A673 (cell line): ENCODE results near the gene EIF3L. TPM values are rescaled to one million over a fixed set of nuclear protein-coding genes. Genes with fewer than 3 reads are reported as not detected.

Experiments used
- BruUV-seq: library from RNA; stranded (reverse); fragments of 400-500 nt; replicated peaks from 2 replicates; lab custom pipeline; 2021; lab: Mats Ljungman, UMichigan
- CTCF ChIA-PET: fragments of 300-600 bp; sonication (Branson Sonifier 250); formaldehyde crosslinking; loops from one replicate; lab custom pipeline; 2022; ENCODE audit warnings: antibody characterized with exemption; lab: Charles Lee
- POLR2A ChIA-PET: fragments of 300-600 bp; sonication (Branson Sonifier 250); formaldehyde crosslinking; loops from one replicate; lab custom pipeline; 2022; ENCODE audit warnings: antibody characterized with exemption; ENCODE audit not compliant: low non-redundant PET; lab: Charles Lee
- DNase-seq: peaks from one replicate; pipeline ENCODE4 v3.0.0-alpha.2; 2015; ENCODE audit warnings: low spot score
- H3K27ac ChIP-seq: fragments of 200-600 bp; sonication (generic); 2 replicates; pipeline ENCODE4 v1.5.1; 2016; ENCODE audit warnings: mixed run types, low read depth, mild to moderate bottlenecking, mixed read lengths, antibody characterized with exemption, low read length; ENCODE audit not compliant: poor library complexity, severe bottlenecking
- H3K27me3 ChIP-seq: fragments of 200-600 bp; sonication (generic); replicated peaks from 2 replicates; pipeline ENCODE4 v1.6.1; 2017; ENCODE audit warnings: mixed run types, low read depth, mild to moderate bottlenecking, mixed read lengths, antibody characterized with exemption, low read length; ENCODE audit not compliant: insufficient read depth, poor library complexity
- H3K36me3 ChIP-seq: fragments of 200-600 bp; sonication (generic); 2 replicates; pipeline ENCODE4 v1.6.1; 2016; ENCODE audit warnings: mixed run types, mild to moderate bottlenecking, mixed read lengths, antibody characterized with exemption, low read length; ENCODE audit not compliant: insufficient read depth, poor library complexity, severe bottlenecking
- H3K4me1 ChIP-seq: fragments of 200-600 bp; sonication (generic); 2 replicates; pipeline ENCODE4 v1.6.1; 2017; ENCODE audit warnings: mixed run types, mild to moderate bottlenecking, mixed read lengths, antibody characterized with exemption, low read length; ENCODE audit not compliant: insufficient read depth, poor library complexity, severe bottlenecking
- H3K4me3 ChIP-seq: fragments of 200-600 bp; sonication (generic); 2 replicates; pipeline ENCODE4 v1.5.1; 2016; ENCODE audit warnings: low read depth, mixed run types, mild to moderate bottlenecking, mixed read lengths, low read length; ENCODE audit not compliant: poor library complexity, severe bottlenecking
- H3K9me3 ChIP-seq: fragments of 200-600 bp; sonication (generic); 2 replicates; pipeline ENCODE4 v1.6.1; 2016; ENCODE audit warnings: mixed run types, low read depth, mild to moderate bottlenecking, mixed read lengths, antibody characterized with exemption, low read length; ENCODE audit not compliant: poor library complexity, severe bottlenecking
- EZH2 ChIP-seq: fragments of 200-600 bp; sonication (generic); IDR thresholded peaks from 2 replicates; pipeline ENCODE4 v1.6.1; 2017; ENCODE audit warnings: borderline replicate concordance, low read depth, mild to moderate bottlenecking, mixed read lengths, antibody characterized with exemption, low read length; ENCODE audit not compliant: poor library complexity, severe bottlenecking
- intact Hi-C: fragments of 100-400 bp; cut with micrococcal nuclease; formaldehyde crosslinking; loops from one replicate; pipeline ENCODE4 v1.10.0; 2022; ENCODE audit not compliant: unreplicated experiment
- total RNA-seq: library from RNA; stranded (reverse); gene quantifications from 2 replicates; pipeline ENCODE4 v1.2.3, GENCODE V29; 2021
- TF ChIP-seq, protein P1 (sequence below): fragments of 300-800, 200-600 bp; sonication (generic); conservative IDR thresholded peaks from 2 replicates; pipeline ENCODE4 v1.5.1; 2017; ENCODE audit warnings: low read depth, mild to moderate bottlenecking, antibody characterized with exemption, low read length, moderate library complexity, mixed read lengths

Gene EIF3L
- total RNA-seq, 1 experiment from 2014 or later: 492 TPM

DNA sequence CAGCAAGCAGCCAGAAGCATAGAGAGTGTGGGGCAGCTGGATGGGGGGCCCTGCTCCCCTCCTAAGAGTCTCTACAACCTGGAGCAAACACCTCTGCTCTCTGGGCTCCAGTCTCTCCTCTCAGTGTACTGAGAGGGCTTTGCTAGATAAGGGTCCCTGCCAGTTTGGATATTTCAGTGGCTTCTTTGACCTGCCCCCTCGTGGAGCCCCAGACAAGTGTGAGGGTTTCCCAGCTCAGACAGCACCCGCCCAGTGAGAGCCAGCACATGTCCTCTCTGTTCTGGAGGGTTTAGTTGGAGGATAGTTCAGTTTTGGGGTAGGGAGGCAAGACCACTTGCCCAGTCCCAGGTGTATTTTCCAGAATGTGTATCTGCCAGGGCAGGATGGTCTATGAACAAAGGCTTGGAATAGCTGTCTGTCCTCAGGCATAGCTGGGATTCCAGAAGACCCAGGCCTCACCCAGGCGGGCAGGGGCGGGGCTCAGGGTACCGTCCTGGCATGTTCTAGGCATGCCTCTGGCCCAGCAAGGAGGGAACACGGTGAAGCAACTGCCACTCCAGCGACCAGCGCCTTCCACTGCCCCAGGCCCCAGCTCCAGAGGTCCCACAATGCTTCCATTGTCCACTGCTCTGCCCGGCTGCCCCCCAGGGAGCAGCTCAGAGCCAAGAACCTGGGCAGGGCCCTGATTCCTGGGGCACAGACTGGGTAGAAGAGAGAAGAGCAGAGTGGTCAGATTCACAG, 49.4 kb downstream of the EIF3L start:
- DNase-seq: no peak
- no TSS peak for BruUV-seq
- POLR2A ChIA-PET: no interaction called here

DNA sequence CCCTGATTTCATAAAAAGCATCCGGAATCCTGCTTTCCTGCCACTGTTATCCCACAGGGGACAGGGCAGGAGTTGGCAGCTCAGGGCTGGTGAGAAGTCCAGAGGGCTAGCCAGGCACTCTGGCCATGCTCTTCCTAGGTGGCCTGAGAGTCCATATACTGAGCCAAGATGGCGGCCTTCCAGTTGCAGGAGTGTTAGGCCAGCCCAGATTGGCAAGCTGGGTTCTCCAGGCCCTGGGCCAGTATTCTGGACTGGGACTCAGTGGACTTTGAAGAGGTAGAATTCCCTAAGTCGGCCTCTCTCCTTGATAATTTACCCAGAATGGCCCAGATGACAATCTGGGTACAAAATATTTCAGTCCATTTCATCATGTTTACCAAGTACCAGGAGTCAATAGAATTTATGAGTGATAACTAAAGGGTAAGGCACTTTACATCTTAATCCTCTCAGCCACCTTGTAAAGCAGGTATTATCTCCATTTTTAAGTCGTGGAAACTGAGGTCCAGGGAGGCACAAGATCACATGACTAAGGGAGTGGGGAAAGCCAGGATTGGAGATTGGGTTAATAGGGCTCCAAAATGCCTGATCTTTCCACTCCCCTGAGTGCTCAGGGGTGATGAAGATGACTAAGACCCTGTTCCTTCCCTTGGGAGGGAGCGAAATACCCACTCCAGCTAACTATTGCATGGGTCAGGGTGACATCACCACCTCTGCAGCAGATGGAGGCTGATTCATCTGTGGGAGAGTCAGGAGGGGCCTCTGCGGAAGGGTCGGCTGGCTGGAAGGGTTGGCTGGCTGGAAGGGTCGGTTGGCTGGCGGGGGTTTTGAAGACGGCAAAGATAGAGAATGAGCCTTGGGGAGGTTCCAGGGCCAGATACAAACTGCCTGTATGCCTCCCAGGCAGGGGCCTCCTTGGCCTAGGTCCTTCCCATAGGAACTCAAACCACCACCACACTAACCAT, 55.6 kb downstream of the EIF3L start:
- Histone ChIP-seq H3K27me3 (no peaks in the 10 kb centered on the region), H3K27ac (no peak overlapping the region), H3K4me3 (peak overlapping the region; percentile 66), H3K36me3 (no peaks in the 10 kb centered on the region), H3K9me3 (no peaks in the 10 kb centered on the region), H3K4me1 (peaks cover 15% of the 10 kb centered on the region)
- POLR2A ChIA-PET: no interaction called here
- BruUV-seq: no TSS peak
- intact Hi-C loops: no loop called here
- DNase-seq: peak; percentile 61
- CTCF ChIA-PET: interaction anchor here (0.6 kb wide), 1 partner anchor 25 kb away, joined by 4 read pairs; no protein-coding TSS in a partner anchor
- TF ChIP-seq EZH2: no peak

More for the DNA sequence above, 49.4 kb downstream of the EIF3L start:
- H3K4me1 ChIP-seq: no peaks in the 10 kb centered on the region
- CTCF ChIA-PET: no interaction called here
- TF ChIP-seq, protein P1, sequence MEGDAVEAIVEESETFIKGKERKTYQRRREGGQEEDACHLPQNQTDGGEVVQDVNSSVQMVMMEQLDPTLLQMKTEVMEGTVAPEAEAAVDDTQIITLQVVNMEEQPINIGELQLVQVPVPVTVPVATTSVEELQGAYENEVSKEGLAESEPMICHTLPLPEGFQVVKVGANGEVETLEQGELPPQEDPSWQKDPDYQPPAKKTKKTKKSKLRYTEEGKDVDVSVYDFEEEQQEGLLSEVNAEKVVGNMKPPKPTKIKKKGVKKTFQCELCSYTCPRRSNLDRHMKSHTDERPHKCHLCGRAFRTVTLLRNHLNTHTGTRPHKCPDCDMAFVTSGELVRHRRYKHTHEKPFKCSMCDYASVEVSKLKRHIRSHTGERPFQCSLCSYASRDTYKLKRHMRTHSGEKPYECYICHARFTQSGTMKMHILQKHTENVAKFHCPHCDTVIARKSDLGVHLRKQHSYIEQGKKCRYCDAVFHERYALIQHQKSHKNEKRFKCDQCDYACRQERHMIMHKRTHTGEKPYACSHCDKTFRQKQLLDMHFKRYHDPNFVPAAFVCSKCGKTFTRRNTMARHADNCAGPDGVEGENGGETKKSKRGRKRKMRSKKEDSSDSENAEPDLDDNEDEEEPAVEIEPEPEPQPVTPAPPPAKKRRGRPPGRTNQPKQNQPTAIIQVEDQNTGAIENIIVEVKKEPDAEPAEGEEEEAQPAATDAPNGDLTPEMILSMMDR: no peak
- no peak for TF ChIP-seq EZH2
- no peaks in the 10 kb centered on the region for H3K36me3 ChIP-seq
- no peaks in the 10 kb centered on the region for H3K9me3 ChIP-seq
- no peaks in the 10 kb centered on the region for H3K27me3 ChIP-seq
- intact Hi-C loops: no loop called here
- no peak overlapping the region for H3K4me3 ChIP-seq
- H3K27ac ChIP-seq: peak overlapping the region; percentile 16

DNA sequence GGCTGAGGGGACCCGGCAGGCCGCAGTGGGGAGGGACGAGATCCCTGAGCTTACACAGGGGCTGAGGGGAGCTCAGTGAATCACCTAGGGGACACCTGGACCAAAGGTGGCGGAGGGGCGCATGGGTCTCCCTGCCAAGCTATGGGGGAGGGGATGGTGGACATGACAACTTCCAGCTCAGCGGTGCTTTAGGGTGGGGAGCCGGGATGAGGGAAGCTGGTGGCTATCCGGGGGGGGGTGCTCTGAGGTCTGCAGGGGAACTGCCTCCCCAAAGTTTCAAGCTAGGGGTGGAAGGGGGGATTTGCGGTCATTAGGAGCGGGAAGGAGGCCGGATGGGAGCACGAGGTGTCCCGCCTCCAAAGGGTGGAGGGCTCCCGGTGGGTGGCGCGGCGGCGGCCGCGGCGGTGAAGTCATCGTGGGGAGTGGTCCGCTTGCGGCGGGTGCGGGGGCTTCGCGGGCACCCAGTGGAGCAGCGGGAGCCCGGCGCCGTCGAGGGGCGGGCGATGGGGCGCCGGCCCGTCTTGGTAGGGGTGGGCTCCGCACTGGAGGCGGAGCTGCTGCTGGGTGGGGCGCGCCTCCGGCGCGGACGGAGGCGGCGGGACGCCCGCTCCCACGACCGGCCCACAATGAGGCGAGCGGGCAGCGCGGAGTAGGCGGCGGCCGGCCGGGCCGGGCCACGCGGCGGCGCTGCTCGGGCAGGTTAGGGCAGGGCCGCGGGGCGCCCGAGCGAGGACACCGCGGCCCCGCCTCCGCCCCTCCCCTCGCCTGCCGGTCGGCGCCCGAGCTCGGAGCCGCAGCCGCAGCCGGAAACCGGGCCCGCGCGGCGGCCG, 56.5 kb downstream of the EIF3L start, which contains the start of gene MICALL1:
TSS of gene MICALL1 (plus strand) at position 764 of the 830 bp plus-strand sequence. CDS start 126 bp downstream, outside the sequence.
- H3K4me1 ChIP-seq: peaks cover 15% of the 10 kb centered on the region
- intact Hi-C loops: no loop called here
- peak within 1 kb of the TSS; percentile 66 for H3K4me3 ChIP-seq
- no peaks in the 10 kb centered on the region for H3K36me3 ChIP-seq
- ChIA-PET POLR2A (interaction anchor here (0.8 kb wide), 1 partner anchor 343 kb away, joined by 3 read pairs; no protein-coding TSS in a partner anchor), CTCF (interaction anchor here (0.6 to 1.0 kb wide), 3 partner anchors 16 to 209 kb away, joined by 3 to 4 read pairs (median 3); no protein-coding TSS in a partner anchor)
- no TSS peak for BruUV-seq
- H3K9me3 ChIP-seq: no peaks in the 10 kb centered on the region
- peak; percentile 61 for DNase-seq
- H3K27ac ChIP-seq: peak within 1 kb of the TSS; percentile 57
- no peak for TF ChIP-seq EZH2
- TF ChIP-seq, protein P1: no peak
- no peaks in the 10 kb centered on the region for H3K27me3 ChIP-seq
